ENCODE results near the gene DIS3L2.

GRCh38 chr2:232094883-232095282, 133.4 kb downstream of the DIS3L2 start:
- no peak for TF ChIP-seq POLR2A (IDR thresholded peaks at IDR 0.05)
- no peak for TF ChIP-seq CTCF (IDR thresholded peaks at IDR 0.05)
- no peak for TF ChIP-seq POLR2AphosphoS5 (IDR thresholded peaks at IDR 0.05)
